RCC 7860 (cell line): ENCODE results near the gene PELI1.
A peak's percentile ranks its signal among the peaks of the same experiment; 100 is the strongest.
"Not testable (repeated sequence)": the region's sequence is repeated elsewhere in the genome, so short reads cannot be mapped to it uniquely, and the experiment has no call there.

ENCODE experiments used
- DNase-seq: peaks from one replicate; pipeline ENCODE4 v3.0.0-alpha.2; 2015; ENCODE audit warnings: low spot score
- FAIRE-seq: peaks from 2 replicates; lab custom pipeline; 2012; peaks lifted over from hg19 to GRCh38; lab: Jason Lieb, UNC

The PELI1 gene

DNA sequence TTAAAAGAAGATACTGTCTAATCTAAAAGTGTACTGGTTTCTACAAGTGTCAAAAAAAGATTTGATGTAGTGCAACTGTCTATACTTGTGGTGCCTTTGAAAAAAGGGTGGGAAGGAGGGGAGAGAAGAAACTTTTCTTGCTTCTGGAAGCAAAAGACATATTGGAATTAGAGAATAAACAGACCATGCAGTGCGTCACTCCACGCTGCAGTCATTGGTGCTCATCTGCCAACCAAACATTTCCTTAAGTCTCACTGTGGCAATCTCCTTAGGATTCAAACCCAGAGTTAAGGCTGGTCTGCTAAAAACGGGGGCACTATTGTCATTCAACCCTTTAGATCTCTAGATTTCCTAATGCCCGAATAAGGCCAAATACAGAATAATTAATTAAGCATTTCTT is 50.9 kb downstream of the PELI1 start:
- FAIRE-seq (no peak), DNase-seq (no peak)

GRCh38 chr2:64092502-64092901 is 51.7 kb downstream of the PELI1 start:
- FAIRE-seq (no peak), DNase-seq (no peak)

DNA sequence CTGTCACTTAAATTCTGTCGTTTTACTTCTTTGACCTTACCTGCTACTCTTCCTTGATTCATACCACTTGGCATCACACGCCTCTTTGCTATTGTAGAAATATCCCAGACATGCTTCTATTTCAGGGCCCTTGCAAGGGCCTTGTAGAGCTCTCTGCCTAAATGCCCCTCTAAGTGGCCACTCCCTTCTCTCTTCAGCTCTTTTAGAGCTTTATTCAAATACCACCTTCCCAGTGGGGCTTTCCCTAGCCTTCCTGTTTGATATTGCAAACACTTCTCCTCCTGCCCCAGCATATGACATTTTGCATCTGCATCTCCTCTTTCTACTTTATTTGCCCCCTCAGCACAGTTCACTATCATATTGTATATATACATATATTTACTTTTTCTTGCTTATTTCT is 54.0 kb downstream of the PELI1 start:
- FAIRE-seq: no peak
- DNase-seq: no peak

DNA sequence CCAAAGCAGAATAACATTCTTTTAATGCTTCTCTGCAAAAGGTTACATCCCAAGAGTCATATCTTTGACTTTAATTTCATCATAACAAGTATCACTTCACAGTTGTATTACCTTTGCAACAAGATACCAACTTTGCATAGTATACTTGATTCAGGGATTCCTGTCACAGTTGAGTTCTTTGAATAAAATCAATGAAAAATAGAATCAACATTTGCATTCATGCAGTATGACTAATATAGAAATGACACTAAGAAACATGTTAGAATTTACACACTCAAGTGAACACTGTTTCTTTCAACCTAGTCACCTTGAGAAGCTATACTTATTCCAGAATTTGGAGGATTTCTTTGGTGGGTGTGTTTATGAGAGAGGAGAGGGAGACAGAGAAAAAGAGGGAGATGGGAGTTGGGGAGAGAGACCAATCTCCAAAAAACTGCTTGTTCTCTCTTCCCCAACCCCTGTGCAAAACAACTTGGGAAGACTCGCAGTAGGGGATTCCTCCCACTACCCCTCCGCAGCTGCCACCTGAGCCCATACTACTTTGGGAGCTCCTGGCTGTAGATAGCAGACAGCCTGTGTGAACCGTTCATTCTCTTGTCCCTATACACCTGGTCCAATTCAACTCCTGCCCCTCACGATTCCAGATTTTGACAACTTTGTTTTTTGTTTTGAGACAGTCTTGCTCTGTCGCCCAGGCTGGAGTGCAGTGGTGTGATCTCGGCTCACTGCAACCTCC is 57.7 kb downstream of the PELI1 start:
- DNase-seq (no peak), FAIRE-seq (no peak)

GRCh38 chr2:64085936-64086335 is 58.3 kb downstream of the PELI1 start:
- FAIRE-seq (no peak), DNase-seq (no peak)

GRCh38 chr2:64081046-64081445 is 63.2 kb downstream of the PELI1 start:
- FAIRE-seq: no peak
- no peak for DNase-seq

DNA sequence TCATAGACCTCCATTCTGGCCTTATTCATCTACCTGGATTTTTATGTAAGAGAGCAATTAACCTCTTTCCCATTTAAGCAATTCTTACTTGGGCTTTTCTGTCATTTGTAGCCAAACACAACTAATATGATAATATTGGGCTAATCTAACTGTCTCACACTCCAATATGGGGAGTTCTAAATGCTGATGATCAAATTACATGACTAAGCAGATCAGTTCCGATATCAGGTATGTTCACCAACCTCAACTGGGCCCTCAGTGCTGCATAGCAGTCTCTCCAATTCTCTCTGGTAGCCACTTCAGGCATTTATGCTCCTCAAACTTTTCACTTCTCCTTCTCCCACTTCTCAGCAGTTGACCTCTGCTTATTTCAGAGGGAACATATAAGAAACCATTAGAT is 64.0 kb downstream of the PELI1 start:
- no peak for DNase-seq
- no peak for FAIRE-seq

DNA sequence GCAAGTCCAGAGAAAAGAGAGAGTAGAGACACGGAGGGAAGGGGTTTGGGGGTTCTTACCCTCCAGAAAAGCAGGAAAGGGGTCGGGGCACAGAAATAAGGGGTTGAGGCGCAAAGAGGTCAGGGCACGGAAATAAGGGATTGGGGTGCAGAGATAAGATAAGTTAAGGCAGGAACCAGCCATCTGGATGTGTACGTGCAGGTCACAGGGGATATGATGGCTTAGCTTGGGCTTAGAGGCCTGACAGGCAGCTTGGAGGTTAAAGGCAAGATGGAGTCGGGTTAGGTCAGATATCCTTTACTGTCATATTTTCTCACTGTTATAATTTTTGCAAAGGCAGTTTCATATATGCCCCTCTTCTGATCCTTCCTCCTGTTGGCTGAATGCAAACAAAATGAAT is 64.5 kb downstream of the PELI1 start:
- not testable (repeated sequence) for FAIRE-seq, DNase-seq

DNA sequence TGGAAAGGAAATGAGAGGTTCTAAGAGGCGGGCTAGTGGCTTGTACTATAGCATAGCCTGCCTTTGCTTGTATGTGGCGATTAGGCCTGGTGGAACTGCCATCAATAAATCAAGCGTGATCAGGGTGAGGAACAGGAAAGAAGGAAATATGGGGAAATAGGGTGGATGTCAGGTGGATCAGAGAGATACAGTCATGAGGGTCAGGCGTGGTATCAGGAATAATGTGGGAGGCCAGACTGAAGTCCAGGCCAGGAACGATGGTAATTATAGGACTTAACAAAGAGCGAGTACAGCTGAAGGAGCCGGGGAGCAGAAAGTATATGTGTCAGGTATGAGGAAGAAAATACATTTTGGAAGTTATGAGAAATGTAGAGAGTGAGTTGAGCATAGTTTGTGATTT is 67.4 kb downstream of the PELI1 start:
- not testable (repeated sequence) for FAIRE-seq, DNase-seq

GRCh38 chr2:64074616-64075015 is 69.6 kb downstream of the PELI1 start:
- DNase-seq, FAIRE-seq: not testable (repeated sequence)

- no peak for FAIRE-seq
These were observed 76.9 kb downstream of the PELI1 start for GRCh38 chr2:64067326-64067725.

DNA sequence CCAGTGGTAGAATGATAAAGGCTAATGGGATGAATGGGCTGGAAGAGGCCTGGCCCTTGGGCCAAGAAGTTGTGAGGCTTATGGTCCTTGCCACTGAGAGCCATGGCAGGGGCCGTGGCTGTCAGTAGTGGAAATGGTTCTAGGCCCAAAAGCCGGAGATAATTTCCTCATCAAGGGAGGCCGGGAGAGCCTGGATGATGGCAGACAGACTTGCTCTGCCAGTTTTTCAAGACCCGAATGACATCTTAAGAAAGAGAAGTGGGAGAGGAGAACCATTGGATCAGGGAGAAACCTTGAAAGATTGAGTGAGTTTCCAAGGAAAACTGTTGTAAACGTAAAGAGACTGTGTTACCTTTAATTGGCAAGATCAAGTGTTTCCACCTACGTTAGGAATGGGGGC is 78.7 kb downstream of the PELI1 start:
- FAIRE-seq (no peak), DNase-seq (no peak)

More at GRCh38 chr2:64067326-64067725, 76.9 kb downstream of the PELI1 start:
- no peak for DNase-seq

DNA sequence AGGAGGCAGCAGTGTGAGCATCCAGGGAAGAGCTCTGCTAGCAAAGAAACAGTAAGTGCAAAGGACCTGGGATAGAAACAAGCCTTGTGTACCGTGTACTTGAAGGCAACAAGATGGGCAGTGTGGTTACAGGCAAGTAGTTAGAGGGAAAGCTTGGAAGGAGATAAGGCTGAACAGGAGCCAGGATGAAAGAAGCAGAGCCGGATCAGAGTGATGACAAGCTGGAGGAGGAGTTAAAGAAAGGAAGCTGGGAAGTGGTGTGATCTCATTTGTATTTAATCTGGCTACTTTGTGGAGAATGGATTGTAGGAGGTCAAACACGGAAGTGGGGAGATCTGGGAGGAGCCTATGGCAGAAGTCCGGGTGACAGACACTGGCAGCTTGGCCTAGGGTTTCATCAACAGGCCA is 80.3 kb downstream of the PELI1 start:
- FAIRE-seq: no peak

DNA sequence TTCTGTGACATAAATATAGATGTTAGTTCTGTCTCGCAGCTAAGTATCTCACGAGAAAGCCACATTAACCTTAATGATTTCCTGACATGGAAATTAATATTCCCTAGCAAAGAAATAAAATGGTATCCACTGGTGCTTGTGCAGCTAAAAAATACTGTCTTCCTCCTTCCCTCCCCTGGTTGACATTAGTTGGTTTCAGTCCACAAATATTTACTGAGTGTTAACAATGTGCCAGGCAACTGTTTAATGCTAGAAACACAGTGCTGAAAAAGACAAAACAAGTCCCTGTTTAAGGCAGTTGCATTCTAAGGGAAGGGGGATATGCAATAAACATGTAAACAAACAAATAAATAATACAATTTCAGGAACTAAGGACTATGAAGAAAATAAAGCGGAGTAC is 80.8 kb downstream of the PELI1 start:
- DNase-seq: no peak
- FAIRE-seq: no peak

More for the DNA sequence above, 80.3 kb downstream of the PELI1 start:
- DNase-seq: no peak

DNA sequence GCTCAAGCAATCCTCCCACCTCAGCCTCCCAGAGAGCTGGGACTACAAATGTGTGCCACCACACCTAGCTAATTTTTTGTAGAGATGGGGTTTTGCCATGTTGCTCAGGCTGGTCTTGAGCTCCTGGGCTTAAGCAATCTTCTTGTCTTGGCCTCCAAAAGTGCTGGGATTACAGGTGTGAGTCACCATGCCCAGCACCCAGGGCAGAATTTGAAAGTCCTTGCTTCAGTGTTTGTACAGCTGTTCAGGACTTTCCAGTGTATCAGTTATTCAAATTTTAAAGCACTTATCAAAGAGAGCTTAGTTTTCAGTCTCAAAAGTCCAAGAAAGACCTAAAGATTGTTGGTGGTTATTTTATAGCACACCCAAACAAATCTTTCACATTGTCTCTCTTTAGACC is 81.4 kb downstream of the PELI1 start:
- DNase-seq: no peak
- no peak for FAIRE-seq

DNA sequence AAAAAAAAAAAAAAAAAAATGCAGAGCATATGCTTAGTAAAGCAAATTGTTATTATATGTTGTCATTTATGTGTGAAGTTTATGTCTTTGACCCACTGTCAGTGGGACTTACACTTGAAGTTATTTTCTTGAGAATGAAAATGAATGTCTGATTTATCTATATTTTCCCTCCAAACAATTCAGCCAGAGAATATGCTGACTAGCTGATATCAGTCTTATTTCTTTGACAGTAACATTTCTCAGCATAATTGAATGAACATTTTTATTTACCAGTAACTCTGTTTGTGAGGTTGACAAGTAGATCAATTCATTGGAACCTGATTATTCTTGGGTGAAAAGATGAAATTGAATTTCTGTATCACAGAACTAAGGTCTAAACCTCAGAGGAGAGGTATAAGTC is 85.0 kb downstream of the PELI1 start:
- FAIRE-seq: no peak

DNA sequence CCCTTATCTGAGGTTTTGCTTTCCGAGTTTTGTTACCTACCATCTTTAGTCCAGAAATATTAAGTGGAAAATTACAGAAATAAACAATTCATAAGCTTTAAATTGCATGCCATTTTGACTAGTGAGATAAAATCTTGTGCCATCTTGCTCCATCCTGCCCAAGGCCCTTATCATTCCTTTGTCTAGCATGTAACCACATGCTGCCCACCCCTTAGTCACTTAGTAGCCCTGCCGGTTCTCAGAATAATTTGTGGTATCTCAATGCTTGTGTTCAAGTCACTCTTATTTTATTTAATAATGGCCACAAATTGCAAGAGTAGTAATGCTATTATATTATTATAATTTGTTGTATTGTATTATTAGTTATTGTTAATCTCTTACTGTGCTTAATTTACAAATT is 88.2 kb downstream of the PELI1 start:
- no peak for DNase-seq
- no peak for FAIRE-seq

More for the DNA sequence above, 85.0 kb downstream of the PELI1 start:
- no peak for DNase-seq

DNA sequence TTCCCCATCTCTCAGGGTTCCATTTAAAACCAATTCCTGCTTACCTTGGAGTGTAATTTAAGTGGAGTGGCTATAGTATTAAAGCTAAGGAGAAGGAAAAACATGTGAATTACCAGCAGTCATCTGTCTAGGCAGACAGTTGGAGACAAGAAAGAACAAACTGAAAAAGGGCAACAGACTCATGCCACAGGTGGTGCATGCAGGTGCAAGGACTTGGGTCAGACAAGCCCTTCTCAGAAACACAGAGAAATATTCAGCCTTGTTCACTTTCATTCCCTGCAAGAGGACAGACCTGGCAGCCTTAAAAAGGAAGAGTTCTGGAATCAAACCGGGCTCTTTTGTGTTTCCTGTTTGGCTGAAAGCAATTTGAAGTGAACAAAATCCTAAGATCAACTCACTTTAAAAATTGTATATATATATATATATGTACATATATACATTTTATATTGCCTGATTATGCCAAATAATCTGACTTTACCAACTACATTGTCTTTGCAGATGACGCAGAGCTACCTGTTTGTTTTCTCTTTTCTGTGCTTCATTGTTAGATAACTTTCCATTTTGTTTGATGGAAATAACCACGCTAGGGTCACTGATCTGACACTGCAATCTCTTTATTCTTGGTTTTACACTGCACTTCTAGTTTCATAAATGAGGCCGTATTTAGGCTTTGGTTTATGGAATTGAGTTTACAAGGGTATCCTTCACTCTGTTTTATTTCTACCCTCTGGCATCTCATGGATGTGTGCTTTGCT is 89.9 kb downstream of the PELI1 start:
- DNase-seq (no peak), FAIRE-seq (no peak)

GRCh38 chr2:64052463-64053241 is 91.6 kb downstream of the PELI1 start:
- DNase-seq (no peak), FAIRE-seq (no peak)

GRCh38 chr2:64049633-64050220 is 94.5 kb downstream of the PELI1 start:
- peak; percentile 37 for FAIRE-seq

DNA sequence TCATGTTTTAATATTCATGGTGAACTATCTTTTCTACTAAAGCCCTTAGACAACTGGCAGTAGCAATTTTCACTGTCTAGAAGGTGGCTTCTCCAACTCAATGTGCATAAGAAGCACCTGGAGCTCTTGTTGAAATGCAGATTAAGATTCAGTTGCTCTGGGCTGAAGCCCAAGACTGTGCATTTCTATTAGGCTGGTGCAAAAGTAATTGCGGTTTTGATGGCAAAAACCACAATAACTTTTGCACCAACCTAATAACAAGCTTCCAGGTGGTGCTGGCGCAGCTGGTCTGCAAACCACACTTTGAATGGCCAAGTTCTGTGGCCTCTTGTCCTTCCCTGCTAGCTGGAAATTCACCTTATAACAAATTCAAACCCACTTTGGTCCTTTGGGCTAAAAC is 98.3 kb downstream of the PELI1 start:
- FAIRE-seq (no peak), DNase-seq (no peak)

More at GRCh38 chr2:64049633-64050220, 94.5 kb downstream of the PELI1 start:
- DNase-seq: peak; percentile 48
